GM21367 (cell line): ENCODE results near the gene APOB.

Experiments
- ATAC-seq: cut with Tn5 transposase; IDR thresholded peaks from one replicate; pipeline ENCODE4 v1.9.1; 2021; ENCODE audit not compliant: unreplicated experiment

The APOB gene

GRCh38 chr2:20986024-20986939 is 57.6 kb downstream of the APOB start:
- no peak for ATAC-seq

DNA sequence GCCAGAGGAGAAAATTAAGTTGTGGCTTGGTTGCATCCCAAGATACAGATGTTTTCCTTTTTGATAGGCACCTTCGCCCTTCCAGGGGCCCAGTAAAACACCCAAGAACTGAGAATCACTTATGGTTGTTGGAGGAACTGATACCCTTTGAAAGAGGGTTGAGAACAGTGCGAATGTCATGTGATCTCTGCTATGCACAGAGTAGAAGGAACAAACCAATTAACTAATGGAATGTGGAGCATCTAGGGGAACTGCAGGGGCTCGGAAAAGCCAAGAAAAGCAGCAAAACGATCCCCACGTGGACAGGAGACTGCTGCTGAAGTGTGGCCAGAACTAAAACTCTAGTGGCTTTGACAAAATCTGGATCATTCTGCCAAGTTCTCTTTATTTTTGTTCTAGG is 58.8 kb downstream of the APOB start:
- ATAC-seq = no peak

GRCh38 chr2:20984408-20984807 is 59.5 kb downstream of the APOB start:
- ATAC-seq = no peak

- ATAC-seq = no peak
Measured at GRCh38 chr2:20983844-20984243, 60.0 kb downstream of the APOB start.

- no peak for ATAC-seq
Measured at GRCh38 chr2:20982861-20983260, 61.0 kb downstream of the APOB start.

GRCh38 chr2:20977520-20978180 is 66.2 kb downstream of the APOB start:
- no peak for ATAC-seq

- no peak for ATAC-seq
Measured at GRCh38 chr2:20976527-20976926, 67.3 kb downstream of the APOB start.

GRCh38 chr2:20972792-20973565 is 70.9 kb downstream of the APOB start:
- ATAC-seq = no peak

DNA sequence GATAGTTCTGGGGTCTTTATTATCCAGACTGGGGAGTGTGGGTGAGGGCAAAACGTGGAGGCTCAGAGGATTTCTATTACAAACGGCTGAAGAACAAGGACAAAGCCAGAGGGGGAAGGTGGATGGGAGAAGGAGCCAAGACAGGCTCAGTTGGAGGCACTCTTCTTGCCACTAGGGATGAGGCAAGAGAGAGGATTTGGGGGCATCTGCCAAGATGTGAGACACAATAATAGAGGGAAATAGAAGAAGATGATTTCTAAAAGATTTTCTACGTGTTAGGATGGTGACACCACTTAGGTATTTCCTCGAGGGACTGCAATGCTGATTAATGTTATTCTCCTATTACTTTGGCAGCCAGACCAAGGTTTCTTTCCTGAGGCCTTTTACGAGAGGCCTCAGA is 71.8 kb downstream of the APOB start:
- ATAC-seq = no peak

DNA sequence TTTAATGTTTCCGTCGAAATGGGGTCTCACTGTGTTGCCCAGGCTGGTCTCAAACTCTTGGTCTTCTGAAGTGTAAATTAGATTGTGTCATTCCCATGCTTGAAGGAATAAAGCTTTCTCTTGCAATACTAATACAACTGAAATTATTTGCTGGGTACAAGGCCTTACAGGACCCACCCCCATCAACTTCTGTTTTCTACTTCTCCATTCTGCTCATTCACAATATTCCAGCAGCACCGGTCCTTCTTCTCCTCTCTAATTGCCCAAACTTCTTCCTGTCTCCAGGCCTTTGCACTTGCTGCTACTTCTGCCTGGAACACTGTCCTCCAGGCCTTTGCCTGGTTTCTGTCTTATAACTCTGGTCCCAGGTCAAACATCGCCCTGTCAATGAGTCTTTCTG is 73.8 kb downstream of the APOB start:
- no peak for ATAC-seq

DNA sequence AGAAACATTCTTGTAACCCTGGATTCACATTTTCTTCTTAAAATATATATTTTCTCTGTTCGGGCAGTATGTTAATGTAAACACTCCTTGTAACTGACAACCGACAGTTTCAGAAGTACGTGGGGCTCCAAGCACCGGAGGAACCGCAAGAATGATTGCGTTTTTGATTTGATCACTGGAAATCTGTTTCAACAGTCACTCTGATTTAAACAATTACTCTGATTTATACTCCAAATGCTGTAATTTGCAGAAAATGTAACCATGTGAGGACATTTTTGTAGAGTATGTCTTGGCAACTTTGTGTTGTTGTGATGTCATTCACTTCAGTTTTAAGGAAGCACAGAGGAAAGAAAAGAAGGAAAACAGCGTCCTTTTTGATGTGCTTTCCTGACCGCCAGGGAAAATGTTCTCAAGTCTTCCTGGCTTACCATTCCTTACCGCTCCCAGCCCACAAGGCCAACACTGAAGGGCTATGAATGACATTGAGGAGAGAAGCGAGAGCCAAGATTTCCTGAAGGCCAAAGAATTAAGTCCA is 77.7 kb downstream of the APOB start:
- no peak for ATAC-seq

- no peak for ATAC-seq
Measured at GRCh38 chr2:20965221-20965620, 78.7 kb downstream of the APOB start.

DNA sequence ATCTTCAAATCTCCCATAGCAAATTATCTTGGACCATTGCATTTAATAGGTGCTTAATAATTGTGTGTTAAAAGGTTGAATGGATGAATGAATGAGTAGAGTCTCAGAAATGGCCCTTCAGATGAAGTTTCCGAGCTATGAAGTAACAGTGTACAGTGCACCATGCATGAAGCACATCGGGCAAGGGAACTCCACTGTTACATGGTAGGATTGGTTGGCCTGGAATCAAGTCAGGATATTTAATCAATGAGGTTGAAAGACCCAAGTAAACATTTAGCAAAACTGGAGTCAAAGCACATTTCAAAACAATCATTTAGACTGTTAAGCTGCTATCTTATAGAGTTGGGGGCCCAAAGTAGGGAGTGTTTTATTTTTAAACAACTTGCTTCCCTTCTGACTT is 80.0 kb downstream of the APOB start:
- ATAC-seq = no peak

DNA sequence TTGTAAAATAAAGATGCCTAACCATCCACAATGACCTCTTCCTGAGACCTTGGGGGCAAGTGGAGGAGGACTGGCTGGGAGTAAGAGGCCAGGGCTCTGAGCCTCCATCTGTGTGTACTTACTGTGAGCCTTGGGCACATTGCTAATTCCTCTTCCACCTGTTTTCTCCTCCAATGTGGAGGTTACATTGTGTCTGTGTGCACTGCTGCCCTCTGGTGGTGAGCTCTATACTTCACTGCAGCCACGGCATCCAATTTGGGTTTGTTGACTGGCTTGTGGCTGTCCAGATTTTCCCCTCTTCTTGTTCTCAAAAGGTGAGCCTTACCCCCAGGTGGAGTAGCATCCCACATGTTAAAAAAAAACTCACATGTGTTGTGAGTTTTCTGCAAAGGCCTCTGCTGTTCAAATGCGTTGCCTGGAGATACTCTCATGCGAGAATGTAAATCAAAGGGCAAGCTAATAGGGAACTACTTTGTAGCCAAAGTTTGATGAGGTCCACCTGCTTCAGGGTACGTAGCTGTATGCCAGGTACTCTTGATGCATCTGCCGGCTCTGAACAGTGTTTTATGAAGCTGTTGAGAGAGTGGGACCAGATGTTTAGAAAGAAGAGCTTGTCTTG is 80.8 kb downstream of the APOB start:
- ATAC-seq = peak; percentile 75

DNA sequence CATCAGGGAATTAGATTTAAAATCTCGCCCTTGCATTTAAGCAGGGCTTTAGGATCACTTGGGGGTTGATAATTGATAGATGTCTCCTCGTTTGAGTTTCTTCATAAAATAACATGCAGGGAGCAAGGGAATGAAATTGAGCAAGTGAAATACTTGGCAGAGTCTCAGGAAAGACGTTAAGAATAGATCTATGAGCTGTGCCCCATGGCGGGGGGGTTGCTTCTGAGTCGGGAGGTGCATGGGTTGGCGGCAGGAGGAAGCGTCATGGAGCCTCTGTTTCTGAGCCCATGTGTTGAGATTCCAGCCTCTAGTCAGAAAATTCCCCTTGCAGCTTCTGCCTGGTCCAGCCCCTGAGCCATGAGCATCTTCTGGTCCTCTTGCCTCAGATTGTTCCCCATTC is 82.0 kb downstream of the APOB start:
- ATAC-seq = no peak

DNA sequence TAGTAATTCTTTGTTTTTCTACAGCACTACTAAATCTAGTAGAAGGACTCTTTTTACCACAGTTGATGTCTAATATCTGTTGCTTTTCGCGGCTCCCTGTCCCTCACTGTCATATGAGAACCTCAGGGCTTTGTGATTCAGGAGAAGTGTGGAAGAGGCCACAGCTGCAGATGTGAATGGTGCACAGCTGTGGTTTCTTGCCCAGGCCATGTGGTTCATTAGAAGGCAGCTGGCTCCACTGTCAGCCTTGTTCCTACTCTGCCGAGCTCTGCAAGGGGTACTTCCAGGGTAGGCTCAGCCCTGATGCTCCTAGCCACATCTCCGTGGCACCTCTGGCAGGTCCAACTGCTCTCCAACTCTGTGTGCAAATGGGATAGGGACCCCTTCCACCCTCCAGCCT is 83.9 kb downstream of the APOB start:
- no peak for ATAC-seq

DNA sequence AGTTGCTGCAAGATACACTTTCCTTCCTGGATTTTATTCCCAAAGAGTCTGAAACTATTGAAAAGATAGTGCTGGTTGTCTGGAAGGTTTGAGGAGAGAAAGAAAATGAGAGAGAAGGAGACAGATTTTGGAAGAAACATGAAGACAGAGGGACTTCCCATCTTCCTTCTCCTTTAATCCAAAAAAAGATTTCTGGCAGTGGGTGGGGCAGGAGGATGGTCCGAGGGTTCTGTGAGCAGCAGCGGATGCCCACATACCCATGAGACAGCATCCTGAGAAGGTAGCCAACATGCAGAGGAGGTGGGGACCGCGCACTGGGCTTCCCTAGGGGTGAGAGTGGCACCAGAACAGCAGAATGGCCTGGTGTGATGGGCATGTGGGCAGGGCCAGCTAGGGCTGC is 84.6 kb downstream of the APOB start:
- ATAC-seq = no peak

DNA sequence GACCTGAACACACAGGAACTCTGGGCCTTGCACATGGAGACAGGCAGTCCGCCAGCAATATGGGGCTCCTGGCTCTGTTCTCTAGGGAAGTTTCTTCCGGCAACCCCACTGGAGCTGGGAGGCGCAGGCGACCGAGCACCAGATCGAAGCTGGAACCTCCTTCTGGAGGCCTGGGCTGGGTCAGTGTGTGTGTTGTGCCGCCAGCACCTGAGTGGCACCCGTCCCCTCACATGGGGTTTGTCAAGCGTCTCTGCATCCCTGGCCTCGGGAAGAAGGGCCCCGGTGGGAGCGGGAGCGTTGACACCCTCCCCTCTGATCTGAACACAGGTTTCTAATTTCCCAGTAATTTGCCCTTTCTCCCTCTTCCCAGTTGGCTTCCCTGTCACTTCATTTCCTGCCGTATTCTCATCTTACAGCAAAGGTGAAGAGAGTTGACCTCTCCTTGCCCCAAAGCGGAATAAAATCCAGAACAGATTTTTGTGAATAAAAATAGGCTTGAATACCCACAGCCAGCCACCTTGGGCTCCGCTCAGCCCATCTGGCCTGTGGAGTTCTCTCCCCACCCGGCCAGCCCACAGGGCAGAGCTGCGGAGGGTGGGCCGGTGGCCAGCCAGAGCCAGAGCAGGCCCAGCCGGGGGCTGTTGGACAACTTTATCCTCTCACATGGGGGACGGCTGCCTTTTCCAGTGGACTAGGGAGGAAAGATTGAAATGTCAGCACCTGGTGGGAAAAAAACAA is 85.9 kb downstream of the APOB start:
- ATAC-seq = no peak

DNA sequence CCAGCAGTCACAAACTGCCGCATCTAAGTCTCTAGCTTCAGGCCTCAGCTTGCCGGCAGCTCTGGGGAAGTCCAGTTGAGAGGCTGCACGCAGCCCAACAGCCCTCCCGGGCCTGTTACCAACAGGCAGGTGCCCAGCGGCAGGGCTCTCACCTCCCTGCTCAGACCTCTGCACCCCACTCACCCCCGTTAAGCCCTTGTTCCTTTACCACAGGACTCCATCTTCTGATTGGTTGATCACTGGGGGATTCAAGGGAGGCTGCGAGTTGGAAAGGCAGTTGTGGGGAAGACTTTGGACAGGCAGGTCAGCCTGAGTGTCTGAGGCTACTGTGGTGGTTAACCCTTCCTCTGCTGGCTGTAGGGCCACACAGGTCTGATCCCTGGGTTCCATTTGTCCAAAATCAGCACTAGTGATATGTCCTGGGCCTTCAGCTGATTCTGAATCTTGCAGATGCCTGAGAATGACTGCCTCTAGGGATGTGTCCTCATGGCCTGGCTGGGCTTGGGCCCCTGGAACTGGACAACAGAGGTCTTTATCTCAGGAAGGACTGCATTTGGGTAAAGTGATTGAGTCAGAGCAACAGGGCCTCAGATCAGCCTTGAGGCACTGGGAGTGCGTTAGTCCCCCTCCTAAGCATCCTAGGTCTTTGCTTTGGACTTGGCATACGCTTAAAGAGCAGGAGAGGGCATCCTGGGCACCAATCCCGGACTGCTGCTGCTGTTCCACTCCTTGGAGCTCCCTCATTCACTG is 88.4 kb downstream of the APOB start:
- ATAC-seq = no peak
